ENCODE data around the gene PDGFRB. TPM values are rescaled to one million over a fixed set of nuclear protein-coding genes. Genes with fewer than 3 reads are reported as not detected.

Gene PDGFRB
- 97.1 and 121 TPM in 2 replicates for total RNA-seq

GRCh38 chr5:150155258-150156026, at the start of gene PDGFRB:
Gene PDGFRB, minus strand, starts transcription at chr5:150155845. Its CDS starts 18,798 bp downstream, at chr5:150137047.

GRCh38 chr5:150189728-150190502, 34.3 kb upstream of the PDGFRB start, which contains the start of gene SLC6A7:
Gene SLC6A7, plus strand, starts transcription at chr5:150190062. Its CDS starts 266 bp downstream, at chr5:150190328.

GRCh38 chr5:150166650-150167511, 11.2 kb upstream of the PDGFRB start, which contains the start of gene CDX1:
Gene CDX1, plus strand, starts transcription at chr5:150166778. Its CDS starts 99 bp downstream, at chr5:150166877.

GRCh38 chr5:150085950-150086715, 69.5 kb downstream of the PDGFRB start, which contains the start of gene CSF1R:
Gene CSF1R, minus strand, starts transcription at chr5:150086554. Its CDS starts 127 bp downstream, at chr5:150086427.

Other genes with a start within 250 kb of the PDGFRB start
- gene PDE6A, start 211.1 kb downstream of the PDGFRB start, total RNA-seq, result under 0.01 TPM in 1 of 2 replicates, not detected in the other
- gene SLC26A2, start 195.1 kb downstream of the PDGFRB start, total RNA-seq, result 12.8 and 16.2 TPM in 2 replicates
- 7.4 and 10.3 TPM in 2 replicates for gene TIGD6, start 155.2 kb downstream of the PDGFRB start, total RNA-seq
- 23.5 and 37.7 TPM in 2 replicates for gene HMGXB3, start 155.1 kb downstream of the PDGFRB start, total RNA-seq
- gene CSF1R, start 69.3 kb downstream of the PDGFRB start, total RNA-seq, result 0.14 and 0.46 TPM in 2 replicates
- gene CDX1, start 10.9 kb upstream of the PDGFRB start, total RNA-seq, result under 0.01 and 0.09 TPM in 2 replicates
- gene SLC6A7, start 34.2 kb upstream of the PDGFRB start, total RNA-seq, result not detected in 2 replicates
- 0.71 and 1.5 TPM in 2 replicates for gene CAMK2A, start 133.9 kb upstream of the PDGFRB start, total RNA-seq
- 22.2 and 26.8 TPM in 2 replicates for gene ARSI, start 147.1 kb upstream of the PDGFRB start, total RNA-seq
- 7.8 and 10.4 TPM in 2 replicates for gene TCOF1, start 201.9 kb upstream of the PDGFRB start, total RNA-seq